Loucy (cell line): ENCODE data around the gene APOA5.

Experiments used
- EZH2phosphoT487 ChIP-seq: fragments of 200-600 bp; IDR thresholded peaks from 2 replicates; pipeline ENCODE4 v1.6.1; 2018; ENCODE audit warnings: antibody characterized with exemption, mild to moderate bottlenecking, moderate library complexity, borderline replicate concordance
- TF ChIP-seq, protein P1 (sequence below): fragments of 200-600 bp; sonication (generic); conservative IDR thresholded peaks from 2 replicates; pipeline ENCODE4 v1.5.1; 2014; ENCODE audit warnings: mild to moderate bottlenecking, antibody characterized with exemption, low read length

DNA sequence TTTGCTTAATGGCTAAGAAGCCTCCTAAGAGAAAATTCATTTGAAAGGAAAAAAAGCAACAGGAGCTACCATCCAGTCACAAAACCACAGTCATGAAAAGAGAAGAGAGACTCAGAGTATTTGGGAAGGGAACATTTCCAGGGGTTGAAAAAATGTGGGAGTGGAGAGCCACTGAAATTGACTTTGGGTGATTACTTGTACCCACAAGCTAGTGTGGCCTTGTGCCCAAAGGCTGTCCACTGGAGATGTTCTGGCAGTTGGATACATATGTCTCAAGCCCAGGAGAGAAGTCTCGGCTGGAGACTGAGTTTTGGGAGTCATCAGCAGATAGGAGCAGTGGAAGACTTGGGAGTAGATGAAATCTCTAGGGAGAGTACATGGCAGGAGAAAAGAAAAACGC, 3.2 kb upstream of the APOA5 start:
- TF ChIP-seq, protein P1, sequence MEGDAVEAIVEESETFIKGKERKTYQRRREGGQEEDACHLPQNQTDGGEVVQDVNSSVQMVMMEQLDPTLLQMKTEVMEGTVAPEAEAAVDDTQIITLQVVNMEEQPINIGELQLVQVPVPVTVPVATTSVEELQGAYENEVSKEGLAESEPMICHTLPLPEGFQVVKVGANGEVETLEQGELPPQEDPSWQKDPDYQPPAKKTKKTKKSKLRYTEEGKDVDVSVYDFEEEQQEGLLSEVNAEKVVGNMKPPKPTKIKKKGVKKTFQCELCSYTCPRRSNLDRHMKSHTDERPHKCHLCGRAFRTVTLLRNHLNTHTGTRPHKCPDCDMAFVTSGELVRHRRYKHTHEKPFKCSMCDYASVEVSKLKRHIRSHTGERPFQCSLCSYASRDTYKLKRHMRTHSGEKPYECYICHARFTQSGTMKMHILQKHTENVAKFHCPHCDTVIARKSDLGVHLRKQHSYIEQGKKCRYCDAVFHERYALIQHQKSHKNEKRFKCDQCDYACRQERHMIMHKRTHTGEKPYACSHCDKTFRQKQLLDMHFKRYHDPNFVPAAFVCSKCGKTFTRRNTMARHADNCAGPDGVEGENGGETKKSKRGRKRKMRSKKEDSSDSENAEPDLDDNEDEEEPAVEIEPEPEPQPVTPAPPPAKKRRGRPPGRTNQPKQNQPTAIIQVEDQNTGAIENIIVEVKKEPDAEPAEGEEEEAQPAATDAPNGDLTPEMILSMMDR = no peak
- TF ChIP-seq EZH2phosphoT487 = no peak
